Stimulated activated naive CD8-positive, alpha-beta T cell treated with anti-CD3 and anti-CD28 coated beads, Interleukin-15, amount 100 ng/mL, for 72 hours (primary cell): Measurements from ENCODE around the gene DCLK1.

Experiments used
- ATAC-seq: fragments of 150-1000 bp; cut with Tn5 transposase; 2 replicates; pipeline ENCODE4 v1.10.0; 2021; ENCODE audit warnings: mild to moderate bottlenecking, moderate library complexity
- DNase-seq, 2 donors: peaks; one replicate each; pipeline ENCODE4 v3.0.0; 2021 to 2022
- H3K27ac Mint-ChIP-seq, 2 donors: one replicate each; pipeline ENCODE4 v1.8.0; 2022; ENCODE audit warnings: mild to moderate bottlenecking in 2 of 2, mixed read lengths in 2 of 2, moderate library complexity in 2 of 2
- H3K27me3 Mint-ChIP-seq: one replicate; pipeline ENCODE4 v1.8.0; 2022; ENCODE audit warnings: mixed read lengths
- H3K4me1 Mint-ChIP-seq: one replicate; pipeline ENCODE4 v1.8.0; 2022; ENCODE audit warnings: mild to moderate bottlenecking, mixed read lengths
- H3K4me3 Mint-ChIP-seq, 2 donors: one replicate each; pipeline ENCODE4 v1.8.0; 2022; ENCODE audit warnings: mild to moderate bottlenecking in 2 of 2, mixed read lengths in 2 of 2, moderate library complexity in 1 of 2
- H3K9me3 Mint-ChIP-seq, 2 donors: one replicate each; pipeline ENCODE4 v1.8.0; 2022; ENCODE audit warnings: mixed read lengths in 2 of 2

The DCLK1 gene

GRCh38 chr13:35947315-35947714 lies 183.9 kb downstream of the DCLK1 start:
- H3K27me3 Mint-ChIP-seq: no peaks in the 10 kb centered on the region

GRCh38 chr13:35945368-35945767 lies 185.8 kb downstream of the DCLK1 start:
- Mint-ChIP-seq H3K4me1 (no peaks in the 10 kb centered on the region), H3K4me3 (no peak overlapping the region), H3K27me3 (no peaks in the 10 kb centered on the region), H3K9me3 (peaks cover 7 to 12% of the 10 kb centered on the region in 2 donors), H3K27ac (no peak overlapping the region)
- ATAC-seq: no peak
- no peak for DNase-seq

More at GRCh38 chr13:35947315-35947714, 183.9 kb downstream of the DCLK1 start:
- H3K4me3 Mint-ChIP-seq: no peak overlapping the region
- no peak overlapping the region for H3K27ac Mint-ChIP-seq
- DNase-seq: no peak
- no peak for ATAC-seq
- peaks cover 12 to 19% of the 10 kb centered on the region in 2 donors for H3K9me3 Mint-ChIP-seq
- no peaks in the 10 kb centered on the region for H3K4me1 Mint-ChIP-seq

- Mint-ChIP-seq H3K9me3 (peaks cover 12 to 15% of the 10 kb centered on the region in 2 donors), H3K4me3 (no peak overlapping the region), H3K27ac (no peak overlapping the region), H3K4me1 (no peaks in the 10 kb centered on the region), H3K27me3 (no peaks in the 10 kb centered on the region)
- ATAC-seq: no peak
- no peak for DNase-seq
Measured at GRCh38 chr13:35941374-35941773, 189.8 kb downstream of the DCLK1 start.

- no peak overlapping the region for H3K4me3 Mint-ChIP-seq
- ATAC-seq (no peak), DNase-seq (no peak)
- peaks cover 12 to 18% of the 10 kb centered on the region in 2 donors for H3K9me3 Mint-ChIP-seq
- H3K27me3 Mint-ChIP-seq: no peaks in the 10 kb centered on the region
- no peak overlapping the region for H3K27ac Mint-ChIP-seq
- no peaks in the 10 kb centered on the region for H3K4me1 Mint-ChIP-seq
Measured at GRCh38 chr13:35940734-35941133, 190.4 kb downstream of the DCLK1 start.

GRCh38 chr13:35936246-35936978 lies 194.8 kb downstream of the DCLK1 start:
- H3K27ac Mint-ChIP-seq: no peak overlapping the region
- no peaks in the 10 kb centered on the region for H3K4me1 Mint-ChIP-seq
- H3K9me3 Mint-ChIP-seq: peaks cover 17 to 25% of the 10 kb centered on the region in 2 donors
- ATAC-seq (no peak), DNase-seq (no peak)
- H3K27me3 Mint-ChIP-seq: peaks cover 12% of the 10 kb centered on the region
- H3K4me3 Mint-ChIP-seq: no peak overlapping the region

GRCh38 chr13:35930665-35931631 lies 200.2 kb downstream of the DCLK1 start:
- ATAC-seq: no peak
- Mint-ChIP-seq H3K4me3 (no peak overlapping the region), H3K27me3 (peaks cover 12% of the 10 kb centered on the region), H3K27ac (no peak overlapping the region), H3K4me1 (no peaks in the 10 kb centered on the region), H3K9me3 (peaks cover 17 to 19% of the 10 kb centered on the region in 2 donors)
- DNase-seq: no peak

GRCh38 chr13:35927567-35928021 lies 203.6 kb downstream of the DCLK1 start:
- H3K9me3 Mint-ChIP-seq: peaks cover 0 to 4% of the 10 kb centered on the region in 2 donors
- no peak overlapping the region for H3K27ac Mint-ChIP-seq
- DNase-seq (no peak), ATAC-seq (no peak)
- no peaks in the 10 kb centered on the region for H3K27me3 Mint-ChIP-seq
- H3K4me1 Mint-ChIP-seq: no peaks in the 10 kb centered on the region
- H3K4me3 Mint-ChIP-seq: no peak overlapping the region

GRCh38 chr13:35926859-35927530 lies 204.2 kb downstream of the DCLK1 start:
- ATAC-seq (no peak), DNase-seq (no peak)
- Mint-ChIP-seq H3K4me1 (no peaks in the 10 kb centered on the region), H3K27me3 (no peaks in the 10 kb centered on the region), H3K4me3 (no peak overlapping the region), H3K9me3 (peaks cover 0 to 4% of the 10 kb centered on the region in 2 donors), H3K27ac (no peak overlapping the region)

GRCh38 chr13:35925669-35926068 lies 205.5 kb downstream of the DCLK1 start:
- Mint-ChIP-seq H3K4me1 (no peaks in the 10 kb centered on the region), H3K4me3 (no peak overlapping the region), H3K27ac (no peak overlapping the region), H3K27me3 (peaks cover 7% of the 10 kb centered on the region), H3K9me3 (peaks cover 4 to 7% of the 10 kb centered on the region in 2 donors)
- DNase-seq (no peak), ATAC-seq (no peak)

GRCh38 chr13:35923347-35923746 lies 207.8 kb downstream of the DCLK1 start:
- DNase-seq: no peak
- Mint-ChIP-seq H3K27me3 (peaks cover 8% of the 10 kb centered on the region), H3K27ac (no peak overlapping the region), H3K4me1 (no peaks in the 10 kb centered on the region), H3K9me3 (peaks cover 7 to 9% of the 10 kb centered on the region in 2 donors), H3K4me3 (no peak overlapping the region)
- ATAC-seq: no peak

GRCh38 chr13:35920816-35921215 lies 210.4 kb downstream of the DCLK1 start:
- peaks cover 8% of the 10 kb centered on the region for H3K27me3 Mint-ChIP-seq
- DNase-seq (no peak), ATAC-seq (no peak)
- H3K4me3 Mint-ChIP-seq: no peak overlapping the region
- H3K9me3 Mint-ChIP-seq: peaks cover 7% of the 10 kb centered on the region in 2 donors
- H3K27ac Mint-ChIP-seq: no peak overlapping the region
- no peaks in the 10 kb centered on the region for H3K4me1 Mint-ChIP-seq

GRCh38 chr13:35917942-35918645 lies 213.1 kb downstream of the DCLK1 start:
- peaks cover 8% of the 10 kb centered on the region for H3K27me3 Mint-ChIP-seq
- H3K9me3 Mint-ChIP-seq: peaks cover 7% of the 10 kb centered on the region in 2 donors
- DNase-seq (no peak), ATAC-seq (no peak)
- H3K27ac Mint-ChIP-seq: no peak overlapping the region
- H3K4me1 Mint-ChIP-seq: no peaks in the 10 kb centered on the region
- no peak overlapping the region for H3K4me3 Mint-ChIP-seq

GRCh38 chr13:35917252-35917941 lies 213.8 kb downstream of the DCLK1 start:
- H3K27ac Mint-ChIP-seq: no peak overlapping the region
- H3K4me3 Mint-ChIP-seq: no peak overlapping the region
- H3K4me1 Mint-ChIP-seq: no peaks in the 10 kb centered on the region
- peaks cover 7 to 10% of the 10 kb centered on the region in 2 donors for H3K9me3 Mint-ChIP-seq
- DNase-seq: no peak
- peaks cover 8% of the 10 kb centered on the region for H3K27me3 Mint-ChIP-seq
- no peak for ATAC-seq

GRCh38 chr13:35916146-35916545 lies 215.0 kb downstream of the DCLK1 start:
- no peak for ATAC-seq
- Mint-ChIP-seq H3K27me3 (peaks cover 7% of the 10 kb centered on the region), H3K9me3 (peaks cover 3 to 11% of the 10 kb centered on the region in 2 donors), H3K4me1 (no peaks in the 10 kb centered on the region), H3K27ac (no peak overlapping the region), H3K4me3 (no peak overlapping the region)
- DNase-seq: no peak
